Hematopoietic multipotent progenitor cell treated with erythropoietin and hydrocortisone succinate and interleukin-3 and kit ligand, for 15 days (in vitro differentiated cells): Measurements from ENCODE around the gene CEL.
"Not testable (repeated sequence)": the region's sequence is repeated elsewhere in the genome, so short reads cannot be mapped to it uniquely, and the experiment has no call there.

Experiments used
- DNase-seq: peaks from one replicate; pipeline ENCODE4 v3.0.0-alpha.2; 2015; ENCODE audit warnings: low spot score

The CEL gene

GRCh38 chr9:133061764-133062145 lies at the start of gene CEL:
Gene CEL, plus strand, starts transcription at chr9:133061981. Its CDS starts 22 bp downstream, at chr9:133062003.
- DNase-seq: not testable (repeated sequence)

- DNase-seq: peak; percentile 26
Measured at GRCh38 chr9:133014696-133015095, 47.1 kb upstream of the CEL start.

- peak; percentile 51 for DNase-seq
Measured at GRCh38 chr9:133023117-133023890, 38.5 kb upstream of the CEL start.

- no peak for DNase-seq
Measured at GRCh38 chr9:133026426-133026825, 35.4 kb upstream of the CEL start.

GRCh38 chr9:133027134-133027533 lies 34.6 kb upstream of the CEL start:
- DNase-seq: no peak

- no peak for DNase-seq
Measured at GRCh38 chr9:133028221-133028620, 33.6 kb upstream of the CEL start.

GRCh38 chr9:133029994-133030316 lies 31.8 kb upstream of the CEL start:
- no peak for DNase-seq

GRCh38 chr9:133030317-133031129 lies 31.3 kb upstream of the CEL start, which contains the start of gene GTF3C5:
Gene GTF3C5, plus strand, starts transcription at chr9:133030997. Its CDS starts 15 bp downstream, at chr9:133031012.
- peak; percentile 99 for DNase-seq

- DNase-seq: no peak
Measured at GRCh38 chr9:133031130-133031422, 30.7 kb upstream of the CEL start.

GRCh38 chr9:133031496-133031911 lies 30.3 kb upstream of the CEL start:
- no peak for DNase-seq

GRCh38 chr9:133032171-133032570 lies 29.6 kb upstream of the CEL start:
- DNase-seq: no peak

GRCh38 chr9:133035669-133036068 lies 26.1 kb upstream of the CEL start:
- DNase-seq: no peak

- no peak for DNase-seq
Measured at GRCh38 chr9:133037775-133038515, 23.8 kb upstream of the CEL start.

GRCh38 chr9:133040892-133041479 lies 20.8 kb upstream of the CEL start:
- DNase-seq: peak; percentile 51

- DNase-seq: no peak
Measured at GRCh38 chr9:133041958-133042357, 19.8 kb upstream of the CEL start.

- no peak for DNase-seq
Measured at GRCh38 chr9:133042676-133043075, 19.1 kb upstream of the CEL start.

- no peak for DNase-seq
Measured at GRCh38 chr9:133043449-133044035, 18.2 kb upstream of the CEL start.

- no peak for DNase-seq
Measured at GRCh38 chr9:133044125-133044524, 17.7 kb upstream of the CEL start.

GRCh38 chr9:133044661-133045060 lies 17.1 kb upstream of the CEL start:
- DNase-seq: no peak

GRCh38 chr9:133045132-133045531 lies 16.6 kb upstream of the CEL start:
- DNase-seq: no peak

GRCh38 chr9:133046196-133046899 lies 15.4 kb upstream of the CEL start:
- DNase-seq: no peak
